ENCODE results near the gene TERT.
"Not testable (repeated sequence)": the region's sequence is repeated elsewhere in the genome, so short reads cannot be mapped to it uniquely, and the experiment has no call there.

The TERT gene

GRCh38 chr5:1278656-1279442, 16.0 kb downstream of the TERT start:
- DNase-seq (ENCODE audit: low read depth in 3 of 3): no peak

GRCh38 chr5:1278216-1278615, 16.7 kb downstream of the TERT start:
- DNase-seq (ENCODE audit: low read depth in 3 of 3): no peak

GRCh38 chr5:1277781-1278180, 17.1 kb downstream of the TERT start:
- DNase-seq (ENCODE audit: low read depth in 3 of 3): no peak

GRCh38 chr5:1277331-1277730, 17.5 kb downstream of the TERT start:
- no peak for DNase-seq (ENCODE audit: low read depth in 3 of 3)

GRCh38 chr5:1276930-1277329, 17.9 kb downstream of the TERT start:
- DNase-seq (ENCODE audit: low read depth in 3 of 3): no peak

GRCh38 chr5:1275397-1276391, 19.2 kb downstream of the TERT start:
- DNase-seq (ENCODE audit: low read depth in 3 of 3): not testable (repeated sequence)

- DNase-seq (ENCODE audit: low read depth in 3 of 3): no peak
These were observed 20.4 kb downstream of the TERT start for GRCh38 chr5:1274471-1274870.

- DNase-seq (ENCODE audit: low read depth in 3 of 3): no peak
These were observed 21.1 kb downstream of the TERT start for GRCh38 chr5:1273745-1274144.

GRCh38 chr5:1272201-1272600, 22.7 kb downstream of the TERT start:
- no peak for DNase-seq (ENCODE audit: low read depth in 3 of 3)

GRCh38 chr5:1270933-1271914, 23.6 kb downstream of the TERT start:
- DNase-seq (ENCODE audit: low read depth in 3 of 3): no peak

GRCh38 chr5:1270426-1270825, 24.4 kb downstream of the TERT start:
- no peak for DNase-seq (ENCODE audit: low read depth in 3 of 3)

- peak in 1 of 3 experiments; percentile 13 for DNase-seq (ENCODE audit: low read depth in 3 of 3)
These were observed 26.2 kb downstream of the TERT start for GRCh38 chr5:1268666-1269065.

- no peak for DNase-seq (ENCODE audit: low read depth in 3 of 3)
These were observed 26.8 kb downstream of the TERT start for GRCh38 chr5:1268056-1268455.

GRCh38 chr5:1267464-1267863, 27.4 kb downstream of the TERT start:
- not testable (repeated sequence) for DNase-seq (ENCODE audit: low read depth in 3 of 3)

- no peak for DNase-seq (ENCODE audit: low read depth in 3 of 3)
These were observed 28.1 kb downstream of the TERT start for GRCh38 chr5:1266791-1267190.

GRCh38 chr5:1265461-1266455, 29.1 kb downstream of the TERT start:
- DNase-seq (ENCODE audit: low read depth in 3 of 3): no peak

- DNase-seq (ENCODE audit: low read depth in 3 of 3): no peak
These were observed 29.8 kb downstream of the TERT start for GRCh38 chr5:1265026-1265425.

GRCh38 chr5:1264211-1264610, 30.7 kb downstream of the TERT start:
- DNase-seq (ENCODE audit: low read depth in 3 of 3): no peak

GRCh38 chr5:1262381-1262780, 32.5 kb downstream of the TERT start:
- DNase-seq (ENCODE audit: low read depth in 3 of 3): no peak

GRCh38 chr5:1261643-1262042, 33.2 kb downstream of the TERT start:
- no peak for DNase-seq (ENCODE audit: low read depth in 3 of 3)
